Activated CD8-positive, alpha-beta memory T cell treated with anti-CD3 and anti-CD28 coated beads, Interleukin-2, amount 50 U/mL, for 4 hours (primary cell): ENCODE results near the gene SPNS2.
A peak's percentile ranks its signal among the peaks of the same experiment; 100 is the strongest.

Source experiments
- DNase-seq: peaks from one replicate; pipeline ENCODE4 v3.0.0-alpha.2; 2020

SPNS2 gene

GRCh38 chr17:4498461-4499397 is at the start of gene SPNS2:
SPNS2 (plus strand) TSS chr17:4498881; CDS start chr17:4499048, 167 bp downstream.
- DNase-seq: peak; percentile 72

GRCh38 chr17:4449736-4450135 is 48.9 kb upstream of the SPNS2 start:
- DNase-seq: no peak

- no peak for DNase-seq
These were observed 47.9 kb upstream of the SPNS2 start for GRCh38 chr17:4450710-4451316.

GRCh38 chr17:4453812-4454591 is 44.7 kb upstream of the SPNS2 start:
- DNase-seq: no peak

GRCh38 chr17:4460661-4461060 is 38.0 kb upstream of the SPNS2 start:
- DNase-seq: no peak

- DNase-seq: no peak
These were observed 34.7 kb upstream of the SPNS2 start for GRCh38 chr17:4463818-4464476.

- DNase-seq: no peak
These were observed 32.9 kb upstream of the SPNS2 start for GRCh38 chr17:4465786-4466185.

GRCh38 chr17:4467287-4467686 is 31.4 kb upstream of the SPNS2 start:
- no peak for DNase-seq

- DNase-seq: no peak
These were observed 29.1 kb upstream of the SPNS2 start for GRCh38 chr17:4469552-4469951.

- no peak for DNase-seq
These were observed 26.4 kb upstream of the SPNS2 start for GRCh38 chr17:4472286-4472685.

GRCh38 chr17:4474093-4474492 is 24.6 kb upstream of the SPNS2 start:
- DNase-seq: no peak

GRCh38 chr17:4475001-4475400 is 23.7 kb upstream of the SPNS2 start:
- DNase-seq: no peak

GRCh38 chr17:4475463-4475862 is 23.2 kb upstream of the SPNS2 start:
- no peak for DNase-seq

- DNase-seq: no peak
These were observed 22.7 kb upstream of the SPNS2 start for GRCh38 chr17:4476017-4476416.

GRCh38 chr17:4476511-4477070 is 22.1 kb upstream of the SPNS2 start:
- no peak for DNase-seq

GRCh38 chr17:4477255-4477791 is 21.4 kb upstream of the SPNS2 start:
- no peak for DNase-seq

GRCh38 chr17:4478318-4478830 is 20.3 kb upstream of the SPNS2 start:
- DNase-seq: no peak

GRCh38 chr17:4479340-4479981 is 19.2 kb upstream of the SPNS2 start:
- DNase-seq: no peak

GRCh38 chr17:4479982-4480751 is 18.5 kb upstream of the SPNS2 start:
- no peak for DNase-seq
